GM21786 (cell line): Measurements from ENCODE around the gene RNF182.

Experiments
- ATAC-seq: cut with Tn5 transposase; IDR thresholded peaks from one replicate; pipeline ENCODE4 v1.9.1; 2021; ENCODE audit not compliant: unreplicated experiment

Gene RNF182

DNA sequence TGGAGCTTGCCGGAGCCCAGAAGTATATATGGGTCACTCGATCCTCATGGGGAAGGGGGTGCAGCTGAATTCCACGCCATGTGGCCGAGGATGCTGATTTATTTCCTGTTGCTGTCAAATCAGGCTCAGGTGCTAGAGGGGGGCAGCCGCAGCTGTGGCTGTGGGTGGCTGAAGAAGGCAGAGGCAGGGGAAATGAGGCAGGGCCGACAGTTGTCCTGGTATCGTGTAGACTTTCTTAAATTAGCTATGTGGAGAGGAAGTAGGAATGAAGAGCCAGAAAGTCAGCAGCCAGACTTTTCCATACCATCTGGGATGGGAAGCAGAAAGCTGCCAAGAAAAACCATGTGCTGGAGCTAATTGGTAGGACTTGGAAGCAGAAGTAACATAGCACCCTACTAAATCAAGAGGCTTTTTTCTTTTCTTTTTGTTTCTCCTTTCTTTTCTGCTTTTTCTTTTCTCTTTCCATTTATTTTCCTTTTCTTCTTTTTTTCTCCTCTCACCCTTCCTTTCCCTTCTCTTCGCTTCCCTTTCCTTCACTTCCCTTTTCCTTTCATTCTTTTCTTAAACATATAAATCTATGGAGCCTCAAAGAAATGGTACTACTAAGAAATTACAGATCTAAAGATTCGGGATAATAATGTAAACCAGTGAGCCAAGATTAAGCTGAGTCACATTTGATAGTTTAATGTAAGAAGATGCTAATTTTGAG lies 102.2 kb downstream of the RNF182 start:
- no peak for ATAC-seq

DNA sequence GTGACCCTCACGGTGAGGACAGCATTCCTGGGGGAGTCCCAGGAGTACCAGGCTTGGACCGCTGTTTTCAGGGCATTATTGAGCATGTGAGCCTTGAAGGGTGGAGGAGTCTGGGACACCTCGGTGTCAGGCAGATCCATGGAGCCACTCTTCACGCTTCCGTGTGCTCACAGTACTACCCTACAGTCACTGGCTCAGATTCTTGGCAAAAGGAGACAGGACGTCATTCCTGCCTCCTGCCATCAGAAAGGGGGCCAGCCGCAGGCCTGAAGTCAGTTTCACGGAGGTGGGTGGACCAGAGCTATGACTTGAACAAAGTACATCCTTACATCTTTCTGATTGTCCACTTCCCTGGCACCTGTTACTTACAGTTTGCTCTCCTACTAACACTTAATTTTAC lies 103.9 kb downstream of the RNF182 start:
- no peak for ATAC-seq

DNA sequence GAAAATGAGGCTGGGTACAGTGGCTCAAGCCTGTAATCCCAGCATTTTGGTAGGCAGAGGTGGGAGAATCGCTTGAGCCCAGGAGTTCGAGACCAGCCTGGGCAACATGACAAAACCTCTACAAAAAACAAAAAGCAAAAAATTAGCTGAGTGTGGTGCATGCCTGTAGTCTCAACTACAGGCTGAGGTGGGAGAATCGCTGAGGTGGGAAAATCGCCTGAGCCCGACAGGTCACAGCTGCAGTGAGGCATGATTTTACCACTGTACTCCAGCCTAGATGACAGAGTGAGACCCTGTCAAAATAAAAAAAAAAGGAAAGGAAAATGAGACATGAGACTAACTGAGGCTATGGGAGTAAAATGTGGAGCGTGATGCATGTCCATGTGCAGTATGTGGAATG lies 104.9 kb downstream of the RNF182 start:
- no peak for ATAC-seq
